SK-N-SH (cell line): Measurements from ENCODE around the gene RASGRF2. TPM values are rescaled to one million over a fixed set of nuclear protein-coding genes. Genes with fewer than 3 reads are reported as not detected.

Source experiments
- CTCF ChIA-PET: fragments of 300-600, 350-600 bp; formaldehyde crosslinking; extraction: SDS; loops from one replicate; lab custom pipeline; 2021; lab: Yijun Ruan, JAX
- POLR2A ChIA-PET: fragments of 350-600 bp; sonication (Branson Sonifier 250); formaldehyde crosslinking; extraction: SDS; loops from one replicate; lab custom pipeline; 2020; ENCODE audit warnings: antibody characterized with exemption, inconsistent platforms; lab: Yijun Ruan, JAX
- DNase-seq: peaks from one replicate; pipeline ENCODE4 v3.0.0; 2012
- H2AFZ ChIP-seq: fragments of 200-600 bp; sonication (generic); 2 replicates; pipeline ENCODE4 v1.8.1; 2016; ENCODE audit warnings: antibody characterized with exemption, mild to moderate bottlenecking, low read depth
- H3F3A ChIP-seq: fragments of 200-600 bp; sonication (generic); replicated peaks from 2 replicates; pipeline ENCODE3; 2016; ENCODE audit warnings: antibody characterized with exemption, mild to moderate bottlenecking; ENCODE audit not compliant: insufficient read depth
- H3K27ac ChIP-seq, 2 experiments: fragments of 200-500 bp in 1 of 2; fragments of 200-600 bp in 1 of 2; sonication (Bioruptor generic) in 1 of 2; sonication (generic), shearing (Covaris generic) in 1 of 2; 2 replicates each; pipeline versions ENCODE4 v1.5.1 to v1.6.1; 2014 to 2016; ENCODE audit warnings: low read depth in 2 of 2, inconsistent platforms in 1 of 2, low read length in 1 of 2, mild to moderate bottlenecking in 1 of 2, mixed read lengths in 1 of 2
- H3K27me3 ChIP-seq: fragments of 200-600 bp; sonication (generic), shearing (Covaris generic); 2 replicates; pipeline ENCODE4 v1.6.1; 2016; ENCODE audit warnings: mixed run types; ENCODE audit not compliant: insufficient read depth
- H3K36me3 ChIP-seq, 2 experiments: fragments of 200-500 bp in 1 of 2; fragments of 200-600 bp in 1 of 2; sonication (Bioruptor generic) in 1 of 2; sonication (generic) in 1 of 2; replicated peaks in 1 of 2; 2 replicates each; pipeline versions ENCODE3 to v1.5.1; 2014 to 2016; ENCODE audit warnings: low read length in 1 of 2, mild to moderate bottlenecking in 1 of 2; ENCODE audit not compliant: insufficient read depth in 2 of 2, control insufficient read depth in 1 of 2
- H3K4me1 ChIP-seq, 2 experiments: fragments of 200-500 bp in 1 of 2; fragments of 200-600 bp in 1 of 2; sonication (Bioruptor generic) in 1 of 2; sonication (generic), shearing (Covaris generic) in 1 of 2; 2 replicates each; pipeline versions ENCODE4 v1.5.1 to v1.6.1; 2014 to 2016; ENCODE audit warnings: low read depth in 1 of 2, low read length in 1 of 2, mixed run types in 1 of 2; ENCODE audit not compliant: insufficient read depth in 2 of 2, control insufficient read depth in 1 of 2
- H3K4me2 ChIP-seq: fragments of 200-600 bp; sonication (generic), shearing (Covaris generic); 2 replicates; pipeline ENCODE4 v1.6.1; 2017; ENCODE audit warnings: mixed run types
- H3K4me3 ChIP-seq, 2 experiments: fragments of 200-500 bp in 1 of 2; fragments of 200-600 bp in 1 of 2; sonication (Bioruptor generic) in 1 of 2; sonication (generic), shearing (Covaris generic) in 1 of 2; 2 replicates each; pipeline versions ENCODE4 v1.5.1 to v1.8.1; 2014 to 2016; ENCODE audit warnings: low read depth in 2 of 2, inconsistent platforms in 1 of 2, low read length in 1 of 2, mild to moderate bottlenecking in 1 of 2, mixed read lengths in 1 of 2, moderate library complexity in 1 of 2
- H3K79me2 ChIP-seq: fragments of 200-600 bp; sonication (generic); 2 replicates; pipeline ENCODE4 v1.8.1; 2017; ENCODE audit warnings: mild to moderate bottlenecking; ENCODE audit not compliant: insufficient read depth
- H3K9ac ChIP-seq: fragments of 200-600 bp; sonication (generic); 2 replicates; pipeline ENCODE4 v1.6.1; 2017; ENCODE audit warnings: mixed run types
- H3K9me2 ChIP-seq: fragments of 200-600 bp; sonication (generic); 2 replicates; pipeline ENCODE4 v1.6.1; 2017; ENCODE audit warnings: mixed run types
- H3K9me3 ChIP-seq: fragments of 200-600 bp; sonication (generic); 2 replicates; pipeline ENCODE4 v1.6.1; 2017; ENCODE audit warnings: mixed run types, mild to moderate bottlenecking, moderate library complexity
- H4K20me1 ChIP-seq: fragments of 200-600 bp; sonication (generic); 2 replicates; pipeline ENCODE4 v1.6.1; 2017; ENCODE audit warnings: mild to moderate bottlenecking, mixed run types; ENCODE audit not compliant: insufficient read depth
- CHD2 ChIP-seq: fragments of 150-350 bp; IDR thresholded peaks from 2 replicates; pipeline ENCODE4 v1.6.1; 2018; ENCODE audit warnings: low read length; ENCODE audit not compliant: partially characterized antibody
- ELF1 ChIP-seq: IDR thresholded peaks from 2 replicates; pipeline ENCODE4 v1.4.0; 2012
- EP300 ChIP-seq, 2 experiments: IDR thresholded peaks; 2 replicates each; pipeline versions ENCODE4 v1.4.0 to v1.6.1; 2012; ENCODE audit warnings: borderline replicate concordance in 1 of 2, low read depth in 1 of 2, low read length in 1 of 2
- EZH2phosphoT487 ChIP-seq: fragments of 200-600 bp; sonication (generic); IDR thresholded peaks from 2 replicates; pipeline ENCODE4 v1.6.1; 2017; ENCODE audit warnings: low read depth, mixed run types, mild to moderate bottlenecking, antibody characterized with exemption, moderate library complexity, borderline replicate concordance
- FOXJ3 ChIP-seq: sonication (generic); formaldehyde crosslinking; IDR thresholded peaks from 2 replicates; pipeline ENCODE4 v1.5.1; 2020; ENCODE audit warnings: mild to moderate bottlenecking, missing genetic modification reagents
- GABPA ChIP-seq: IDR thresholded peaks from 2 replicates; pipeline ENCODE4 v1.4.0; 2012; ENCODE audit warnings: low read depth, mild to moderate bottlenecking
- IRF3 ChIP-seq: fragments of 150-350 bp; IDR thresholded peaks from 2 replicates; pipeline ENCODE4 v1.6.1; 2016; ENCODE audit warnings: mild to moderate bottlenecking, low read depth, low read length
- JUND ChIP-seq: IDR thresholded peaks from 2 replicates; pipeline ENCODE4 v1.4.0; 2012
- MAX ChIP-seq: IDR thresholded peaks from 2 replicates; pipeline ENCODE4 v1.4.0; 2012; ENCODE audit warnings: low read depth
- MXI1 ChIP-seq: IDR thresholded peaks from 2 replicates; pipeline ENCODE4 v1.6.1; 2012; ENCODE audit warnings: mild to moderate bottlenecking, low read depth, low read length, improper control_type of control experiment
- NFIC ChIP-seq: IDR thresholded peaks from 2 replicates; pipeline ENCODE4 v1.4.0; 2012; ENCODE audit warnings: borderline replicate concordance
- NRF1 ChIP-seq: IDR thresholded peaks from 2 replicates; pipeline ENCODE4 v1.6.1; 2012; ENCODE audit warnings: low read depth, mild to moderate bottlenecking, low read length
- POLR2AphosphoS5 ChIP-seq: IDR thresholded peaks from 2 replicates; pipeline ENCODE4 v1.6.1; 2012; ENCODE audit warnings: low read depth, low read length
- RAD21 ChIP-seq: IDR thresholded peaks from 2 replicates; pipeline ENCODE4 v1.6.1; 2012; ENCODE audit warnings: mild to moderate bottlenecking, low read length
- RCOR1 ChIP-seq: fragments of 150-350 bp; IDR thresholded peaks from 2 replicates; pipeline ENCODE4 v1.6.1; 2017; ENCODE audit warnings: antibody characterized with exemption, low read length
- REST ChIP-seq: IDR thresholded peaks from 2 replicates; pipeline ENCODE4 v1.6.1; 2012; ENCODE audit warnings: mild to moderate bottlenecking, low read depth, low read length, moderate library complexity
- RXRA ChIP-seq: IDR thresholded peaks from 2 replicates; pipeline ENCODE4 v1.4.0; 2012; ENCODE audit warnings: low read depth, mild to moderate bottlenecking, borderline replicate concordance
- TAF1 ChIP-seq: IDR thresholded peaks from 2 replicates; pipeline ENCODE4 v1.6.1; 2012; ENCODE audit warnings: low read depth, mild to moderate bottlenecking, low read length, moderate library complexity, borderline replicate concordance
- TCF12 ChIP-seq: IDR thresholded peaks from 2 replicates; pipeline ENCODE4 v1.4.0; 2012
- USF1 ChIP-seq: IDR thresholded peaks from 2 replicates; pipeline ENCODE4 v1.4.0; 2012; ENCODE audit warnings: low read depth, borderline replicate concordance
- YY1 ChIP-seq: IDR thresholded peaks from 2 replicates; pipeline ENCODE4 v1.4.0; 2012; ENCODE audit warnings: low read depth, mild to moderate bottlenecking
- WGBS: methylation state at CpG from one replicate; pipeline ENCODE4 v1.1.6; 2017; ENCODE audit warnings: low lambda C conversion rate; 5-methylcytosine and 5-hydroxymethylcytosine counted together
- polyA plus RNA-seq, 3 experiments: library from polyadenylated mRNA; depleted of rRNA; stranded (reverse); fragments of >200 nt; gene quantifications; 2 replicates each; pipeline ENCODE4 v1.2.3, GENCODE V29; 2012

The RASGRF2 gene
- polyA plus RNA-seq, 1 of the 3 experiments (the other 2 are of a cell fraction) = under 0.01 TPM

GRCh38 chr5:81171769-81172168 lies 211.6 kb downstream of the RASGRF2 start (continued):
- TF ChIP-seq POLR2AphosphoS5 (no peak), RCOR1 (no peak), EZH2phosphoT487 (no peak)

- no peak for TF ChIP-seq ELF1
- no peak for TF ChIP-seq EP300 (IDR thresholded peaks at IDR 0.05; ENCODE audit: borderline replicate concordance in 1 of 2, low read depth in 1 of 2, low read length in 1 of 2)
- TF ChIP-seq RXRA = no peak
- no peak for TF ChIP-seq NRF1
- TF ChIP-seq NFIC = no peak
- no peak for TF ChIP-seq MXI1
- TF ChIP-seq, all 33 proteins: peak for 0
- Histone ChIP-seq H3K9me3 (no peaks in the 10 kb centered on the region), H3K4me2 (no peak overlapping the region), H3K4me1 (peaks cover 0 to 3% of the 10 kb centered on the region in 2 experiments; a peak in 1 of 4 replicates), H2AFZ (no peak overlapping the region), H3K27ac (no peak overlapping the region), H3K27me3 (no peaks in the 10 kb centered on the region), H3K9ac (no peak overlapping the region), H3F3A (no peaks in the 10 kb centered on the region), H3K79me2 (no peaks in the 10 kb centered on the region), H3K4me3 (no peak overlapping the region), H3K36me3 (no peaks in the 10 kb centered on the region), H4K20me1 (no peaks in the 10 kb centered on the region), H3K9me2 (no peaks in the 10 kb centered on the region)
- WGBS = 81% methylated on average over 3 of the region's 3 CpGs
- DNase-seq = no peak
- ChIA-PET POLR2A (no interaction called here), CTCF (no interaction called here)
Measured at GRCh38 chr5:81172710-81173109, 212.5 kb downstream of the RASGRF2 start.

- ChIA-PET POLR2A (no interaction called here), CTCF (interaction anchor here (1.1 to 4.7 kb wide), 6 partner anchors 11 to 505 kb away, joined by 3 to 27 read pairs (median 4); no protein-coding TSS in a partner anchor)
Measured at GRCh38 chr5:81177061-81177460, 216.9 kb downstream of the RASGRF2 start.

More at GRCh38 chr5:81177061-81177460, 216.9 kb downstream of the RASGRF2 start:
- Histone ChIP-seq H3K27ac (no peak overlapping the region), H3F3A (no peaks in the 10 kb centered on the region), H3K9ac (no peak overlapping the region), H3K9me2 (no peaks in the 10 kb centered on the region), H3K36me3 (no peaks in the 10 kb centered on the region), H3K27me3 (no peaks in the 10 kb centered on the region), H3K4me3 (no peak overlapping the region), H3K4me1 (peaks cover 0 to 20% of the 10 kb centered on the region in 2 experiments; a peak in 2 of 4 replicates), H2AFZ (no peak overlapping the region), H3K79me2 (no peaks in the 10 kb centered on the region), H3K9me3 (no peaks in the 10 kb centered on the region), H3K4me2 (no peak overlapping the region), H4K20me1 (no peaks in the 10 kb centered on the region)
- 49% methylated on average over 3 of the region's 3 CpGs for WGBS
- TF ChIP-seq EP300 (IDR thresholded peaks at IDR 0.05; ENCODE audit: borderline replicate concordance in 1 of 2, low read depth in 1 of 2, low read length in 1 of 2) = no peak
- TF ChIP-seq YY1 = no peak
- no peak for TF ChIP-seq TAF1
- no peak for TF ChIP-seq EZH2phosphoT487
- no peak for TF ChIP-seq NRF1
- no peak for TF ChIP-seq JUND
- no peak for TF ChIP-seq FOXJ3
- TF ChIP-seq ELF1 = no peak
- no peak for TF ChIP-seq IRF3
- TF ChIP-seq RXRA = no peak
- TF ChIP-seq TCF12 = no peak
- no peak for TF ChIP-seq NFIC
- no peak for TF ChIP-seq REST
- no peak for TF ChIP-seq CHD2
- no peak for TF ChIP-seq RAD21
- no peak for TF ChIP-seq MAX
- no peak for TF ChIP-seq MXI1
- TF ChIP-seq GABPA = no peak
- TF ChIP-seq RCOR1 = no peak
- no peak for TF ChIP-seq USF1
- DNase-seq = no peak
